ENCODE data around the gene TCF4.

TCF4 gene

GRCh38 chr18:55224086-55224625, 363.8 kb downstream of the TCF4 start:
- no peak for DNase-seq

- DNase-seq = no peak
Observed at GRCh38 chr18:55221622-55222021, 366.4 kb downstream of the TCF4 start.

GRCh38 chr18:55220523-55220922, 367.5 kb downstream of the TCF4 start:
- DNase-seq = no peak

GRCh38 chr18:55219823-55220222, 368.2 kb downstream of the TCF4 start:
- no peak for DNase-seq

- DNase-seq = no peak
Observed at GRCh38 chr18:55219059-55219458, 368.9 kb downstream of the TCF4 start.

- DNase-seq = no peak
Observed at GRCh38 chr18:55214969-55215368, 373.0 kb downstream of the TCF4 start.

GRCh38 chr18:55214534-55214933, 373.5 kb downstream of the TCF4 start:
- DNase-seq = no peak

- no peak for DNase-seq
Observed at GRCh38 chr18:55213586-55213985, 374.4 kb downstream of the TCF4 start.

- no peak for DNase-seq
Observed at GRCh38 chr18:55206927-55207326, 381.1 kb downstream of the TCF4 start.

- DNase-seq = no peak
Observed at GRCh38 chr18:55202232-55202917, 385.6 kb downstream of the TCF4 start.

GRCh38 chr18:55199291-55199963, 388.6 kb downstream of the TCF4 start:
- no peak for DNase-seq

GRCh38 chr18:55195863-55196262, 392.1 kb downstream of the TCF4 start:
- no peak for DNase-seq

GRCh38 chr18:55189972-55190371, 398.0 kb downstream of the TCF4 start:
- no peak for DNase-seq

- DNase-seq = no peak
Observed at GRCh38 chr18:55186588-55186987, 401.4 kb downstream of the TCF4 start.

GRCh38 chr18:55185391-55185790, 402.6 kb downstream of the TCF4 start:
- no peak for DNase-seq

- DNase-seq = no peak
Observed at GRCh38 chr18:55179835-55180234, 408.2 kb downstream of the TCF4 start.

GRCh38 chr18:55179425-55179824, 408.6 kb downstream of the TCF4 start:
- DNase-seq = no peak

GRCh38 chr18:55173291-55173690, 414.7 kb downstream of the TCF4 start:
- DNase-seq = no peak

All from stimulated activated naive CD4-positive, alpha-beta T cell (primary cell).